Kidney (tissue), 14 donors: ENCODE data around the gene GJD3. TPM values are rescaled to one million over a fixed set of nuclear protein-coding genes. Genes with fewer than 3 reads are reported as not detected.

ENCODE experiments used
- DNase-seq, 5 donors: peaks; one replicate each; pipeline ENCODE4 v3.0.0-alpha.2; 2013 to 2020
- FAIRE-seq: peaks from 2 replicates; lab custom pipeline; 2012; peaks lifted over from hg19 to GRCh38; lab: Jason Lieb, UNC
- H3K27ac ChIP-seq, 2 donors: one replicate each; pipeline ENCODE4 v1.7.0; 2013; ENCODE audit warnings: low read depth in 2 of 2, low read length in 2 of 2, inconsistent platforms in 1 of 2
- H3K27me3 ChIP-seq: one replicate; pipeline ENCODE4 v1.7.1; 2013; ENCODE audit warnings: low read length, inconsistent platforms; ENCODE audit not compliant: control insufficient read depth, insufficient read depth
- H3K36me3 ChIP-seq, 3 donors: one replicate each; pipeline versions ENCODE4 v1.7.0 to v1.7.1; 2013; ENCODE audit warnings: low read length in 3 of 3, control low read depth in 1 of 3, inconsistent platforms in 1 of 3; ENCODE audit not compliant: insufficient read depth in 3 of 3, control insufficient read depth in 2 of 3
- H3K4me1 ChIP-seq, 3 donors: one replicate each; pipeline versions ENCODE4 v1.7.0 to v1.7.1; 2013; ENCODE audit warnings: low read length in 3 of 3, inconsistent platforms in 1 of 3, low read depth in 1 of 3; ENCODE audit not compliant: control insufficient read depth in 2 of 3, insufficient read depth in 2 of 3
- H3K4me3 ChIP-seq, 3 donors: one replicate each; pipeline versions ENCODE4 v1.7.0 to v1.8.1; 2013; ENCODE audit warnings: low read length in 3 of 3, control low read depth in 1 of 3, inconsistent platforms in 1 of 3
- H3K9ac ChIP-seq, 3 donors: one replicate each; pipeline versions ENCODE4 v1.7.0 to v1.7.1; 2013; ENCODE audit warnings: low read length in 3 of 3, control low read depth in 1 of 3, inconsistent platforms in 1 of 3
- H3K9me3 ChIP-seq, 3 donors: one replicate each; pipeline versions ENCODE4 v1.7.0 to v1.7.1; 2013; ENCODE audit warnings: low read length in 3 of 3, control low read depth in 1 of 3, inconsistent platforms in 1 of 3; ENCODE audit not compliant: control insufficient read depth in 2 of 3, insufficient read depth in 1 of 3
- CTCF ChIP-seq: IDR thresholded peaks from 3 replicates; pipeline ENCODE4 v1.5.1; 2012; ENCODE audit warnings: mild to moderate bottlenecking, moderate library complexity, borderline replicate concordance; ENCODE audit not compliant: insufficient read depth; ENCODE audit errors: extremely low read depth
- intact Hi-C: fragments of 100-400 bp; cut with DNase I; formaldehyde crosslinking; loops from one replicate; pipeline ENCODE4 v1.11.1; 2022
- polyA plus RNA-seq: library from polyadenylated mRNA; stranded (reverse); fragments of 350-450 nt; fragmentation: Illumina TruSeq; extraction: RNeasy Lipid Tissue Mini Kit (QIAGEN cat#74804); gene quantifications from one replicate; pipeline ENCODE4 v1.2.3, GENCODE V29; 2014; ENCODE audit warnings: low read depth, low replicate concordance; ENCODE audit not compliant: insufficient read depth
- total RNA-seq: library from RNA; stranded (reverse); fragmentation: NEBNext Ultra II Directional; extraction: Animal tissue kit (Norgen Biotek cat#: 25700); gene quantifications from one replicate; pipeline ENCODE4 v1.2.1, GENCODE V29; 2021
- donor health status: control.
- donor health status: control.
- donor health status: control.
- donor health status: control.
- donor health status: control.
- donor health status: DM: yes; HTN: yes; CAD: no.
- donor health status: Normal renal cell carcinoma (clear cell type).

Gene GJD3
- total and polyA plus RNA-seq, 2 donors from 2014 or later = 2.6 TPM; not detected in 1

- Histone ChIP-seq H3K4me3 (no peak overlapping the region), H3K9ac (no peak overlapping the region), H3K27me3 (peaks cover 4% of the 10 kb centered on the region), H3K9me3 (no peaks in the 10 kb centered on the region), H3K4me1 (peaks cover 0 to 16% (median 3%) of the 10 kb centered on the region in 3 donors), H3K36me3 (peaks cover 0 to 20% (median 10%) of the 10 kb centered on the region in 3 donors), H3K27ac (no peak overlapping the region)
- intact Hi-C loops = no loop called here
- DNase-seq (peak in 2 of 5 donors; percentile 67 to 77), FAIRE-seq (no peak)
- no peak for TF ChIP-seq CTCF
These were observed 7.3 kb downstream of the GJD3 start for GRCh38 chr17:40356990-40357881.

GRCh38 chr17:40355804-40356758 is 8.5 kb downstream of the GJD3 start:
- Histone ChIP-seq H3K36me3 (peaks cover 0 to 26% (median 14%) of the 10 kb centered on the region in 3 donors), H3K27ac (peak overlapping the region; percentile 3 to 53), H3K4me3 (no peak overlapping the region), H3K27me3 (no peaks in the 10 kb centered on the region), H3K4me1 (peaks cover 0 to 27% (median 12%) of the 10 kb centered on the region in 3 donors), H3K9me3 (no peaks in the 10 kb centered on the region), H3K9ac (no peak overlapping the region)
- no peak for FAIRE-seq
- TF ChIP-seq CTCF = no peak
- peak in 2 of 5 donors; percentile 75 to 92 for DNase-seq
- intact Hi-C loops = no loop called here

- Histone ChIP-seq H3K4me3 (no peak overlapping the region), H3K27ac (peak overlapping the region; percentile 3 to 53), H3K27me3 (no peaks in the 10 kb centered on the region), H3K9me3 (no peaks in the 10 kb centered on the region), H3K9ac (no peak overlapping the region), H3K4me1 (peaks cover 0 to 33% (median 18%) of the 10 kb centered on the region in 3 donors), H3K36me3 (peaks cover 0 to 27% (median 14%) of the 10 kb centered on the region in 3 donors)
- FAIRE-seq (no peak), DNase-seq (peak; percentile 72 to 92 (median 86))
- peak; percentile 96 for TF ChIP-seq CTCF
- intact Hi-C loops = no loop called here
These were observed 9.3 kb downstream of the GJD3 start for GRCh38 chr17:40355123-40355803.
